Ascending aorta (tissue), 2 donors: ENCODE measurements around the gene KRT3. TPM values are rescaled to one million over a fixed set of nuclear protein-coding genes. Genes with fewer than 3 reads are reported as not detected.

Experiments
- DNase-seq, 2 donors: peaks; one replicate each; pipeline ENCODE4 v3.0.0-alpha.2; 2019; ENCODE audit warnings: low spot score in 2 of 2
- H3K27ac ChIP-seq, 2 donors: fragments of 200-600 bp; sonication (generic); one replicate each; pipeline ENCODE4 v1.5.1; 2016 to 2017; ENCODE audit warnings: mild to moderate bottlenecking in 1 of 2
- H3K27me3 ChIP-seq: fragments of 200-600 bp; sonication (generic); one replicate; pipeline ENCODE4 v1.5.1; 2017
- H3K36me3 ChIP-seq, 2 donors: fragments of 200-600 bp; sonication (generic); one replicate each; pipeline ENCODE4 v1.5.1; 2016
- H3K4me1 ChIP-seq, 2 donors: fragments of 200-600 bp; sonication (generic); one replicate each; pipeline ENCODE4 v1.5.1; 2016 to 2017; ENCODE audit warnings: mild to moderate bottlenecking in 1 of 2
- H3K4me3 ChIP-seq, 2 donors: fragments of 200-600 bp; sonication (generic); one replicate each; pipeline ENCODE4 v1.5.1; 2016 to 2017; ENCODE audit warnings: mild to moderate bottlenecking in 1 of 2
- H3K9me3 ChIP-seq, 2 donors: fragments of 200-600 bp; sonication (generic); one replicate each; pipeline ENCODE4 v1.5.1; 2016
- intact Hi-C: fragments of 100-400 bp; cut with DNase I; formaldehyde crosslinking; loops from one replicate; pipeline ENCODE4 v1.15.1; 2023
- total RNA-seq: library from RNA; depleted of rRNA; stranded (reverse); fragments of >200 nt; gene quantifications from one replicate; pipeline ENCODE4 v1.1.0, GENCODE V29; 2016
- TF ChIP-seq, protein P1 (sequence below), 3 experiments: fragments of 200-600 bp in 2 of 3; fragments of 450-650 bp in 1 of 3; sonication (generic) in 2 of 3; IDR thresholded peaks; one replicate each; pipeline ENCODE4 v1.5.1; 2016 to 2019; ENCODE audit warnings: antibody characterized with exemption in 3 of 3, mild to moderate bottlenecking in 1 of 3, moderate library complexity in 1 of 3

The KRT3 gene
- total RNA-seq, 1 donor from 2014 or later: not detected

DNA sequence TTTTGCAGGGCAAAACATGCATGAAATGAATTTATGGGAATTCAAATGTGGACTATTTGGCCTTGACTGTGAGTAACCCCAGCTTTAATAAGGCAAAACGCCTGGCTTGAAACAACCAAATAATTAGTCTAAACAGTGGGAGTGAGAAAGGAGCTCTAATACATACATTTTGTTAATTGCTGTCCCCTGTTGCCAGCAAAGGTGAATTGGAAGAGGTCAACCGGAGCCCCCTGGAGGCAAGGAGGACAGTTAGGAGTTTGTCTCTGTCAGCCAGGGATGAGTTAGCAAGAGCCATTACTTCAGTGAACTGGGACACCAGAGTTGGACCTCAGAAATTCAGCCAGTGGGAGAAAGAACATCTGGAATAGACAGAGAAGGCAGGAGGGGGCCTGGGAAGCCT, 36.2 kb downstream of the KRT3 start:
- TF ChIP-seq, protein P1, sequence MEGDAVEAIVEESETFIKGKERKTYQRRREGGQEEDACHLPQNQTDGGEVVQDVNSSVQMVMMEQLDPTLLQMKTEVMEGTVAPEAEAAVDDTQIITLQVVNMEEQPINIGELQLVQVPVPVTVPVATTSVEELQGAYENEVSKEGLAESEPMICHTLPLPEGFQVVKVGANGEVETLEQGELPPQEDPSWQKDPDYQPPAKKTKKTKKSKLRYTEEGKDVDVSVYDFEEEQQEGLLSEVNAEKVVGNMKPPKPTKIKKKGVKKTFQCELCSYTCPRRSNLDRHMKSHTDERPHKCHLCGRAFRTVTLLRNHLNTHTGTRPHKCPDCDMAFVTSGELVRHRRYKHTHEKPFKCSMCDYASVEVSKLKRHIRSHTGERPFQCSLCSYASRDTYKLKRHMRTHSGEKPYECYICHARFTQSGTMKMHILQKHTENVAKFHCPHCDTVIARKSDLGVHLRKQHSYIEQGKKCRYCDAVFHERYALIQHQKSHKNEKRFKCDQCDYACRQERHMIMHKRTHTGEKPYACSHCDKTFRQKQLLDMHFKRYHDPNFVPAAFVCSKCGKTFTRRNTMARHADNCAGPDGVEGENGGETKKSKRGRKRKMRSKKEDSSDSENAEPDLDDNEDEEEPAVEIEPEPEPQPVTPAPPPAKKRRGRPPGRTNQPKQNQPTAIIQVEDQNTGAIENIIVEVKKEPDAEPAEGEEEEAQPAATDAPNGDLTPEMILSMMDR (IDR thresholded peaks at IDR 0.05): no peak
- Histone ChIP-seq H3K4me1 (no peaks in the 10 kb centered on the region), H3K9me3 (peaks cover 0 to 4% of the 10 kb centered on the region in 2 donors), H3K27me3 (no peaks in the 10 kb centered on the region), H3K4me3 (no peak overlapping the region), H3K36me3 (no peaks in the 10 kb centered on the region), H3K27ac (no peak overlapping the region)
- intact Hi-C loops: no loop called here
- DNase-seq: no peak

DNA sequence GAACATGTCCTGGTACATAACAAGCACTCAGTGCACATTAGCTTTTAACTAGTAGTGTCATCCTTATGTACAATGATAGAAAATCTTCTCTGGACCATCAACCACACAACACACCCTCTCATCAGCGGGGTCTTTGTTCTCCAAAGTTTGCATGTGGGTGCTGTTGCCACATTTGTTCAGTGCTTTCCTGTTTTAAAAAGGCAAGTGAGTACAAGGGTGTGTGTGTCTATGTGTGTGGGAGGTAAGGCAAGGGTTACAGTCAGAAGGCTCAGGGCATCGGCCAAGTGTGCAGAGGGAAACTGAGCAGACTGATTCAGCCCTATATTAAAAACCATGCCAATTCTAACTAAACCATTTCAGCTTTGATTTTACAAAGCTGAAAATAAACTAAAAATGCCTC, 36.7 kb downstream of the KRT3 start:
- no peaks in the 10 kb centered on the region for H3K27me3 ChIP-seq
- intact Hi-C loops: no loop called here
- TF ChIP-seq, protein P1 (IDR thresholded peaks at IDR 0.05): no peak
- no peak overlapping the region for H3K4me3 ChIP-seq
- H3K27ac ChIP-seq: no peak overlapping the region
- no peaks in the 10 kb centered on the region for H3K4me1 ChIP-seq
- no peak for DNase-seq
- no peaks in the 10 kb centered on the region for H3K36me3 ChIP-seq
- H3K9me3 ChIP-seq: peaks cover 0 to 4% of the 10 kb centered on the region in 2 donors

DNA sequence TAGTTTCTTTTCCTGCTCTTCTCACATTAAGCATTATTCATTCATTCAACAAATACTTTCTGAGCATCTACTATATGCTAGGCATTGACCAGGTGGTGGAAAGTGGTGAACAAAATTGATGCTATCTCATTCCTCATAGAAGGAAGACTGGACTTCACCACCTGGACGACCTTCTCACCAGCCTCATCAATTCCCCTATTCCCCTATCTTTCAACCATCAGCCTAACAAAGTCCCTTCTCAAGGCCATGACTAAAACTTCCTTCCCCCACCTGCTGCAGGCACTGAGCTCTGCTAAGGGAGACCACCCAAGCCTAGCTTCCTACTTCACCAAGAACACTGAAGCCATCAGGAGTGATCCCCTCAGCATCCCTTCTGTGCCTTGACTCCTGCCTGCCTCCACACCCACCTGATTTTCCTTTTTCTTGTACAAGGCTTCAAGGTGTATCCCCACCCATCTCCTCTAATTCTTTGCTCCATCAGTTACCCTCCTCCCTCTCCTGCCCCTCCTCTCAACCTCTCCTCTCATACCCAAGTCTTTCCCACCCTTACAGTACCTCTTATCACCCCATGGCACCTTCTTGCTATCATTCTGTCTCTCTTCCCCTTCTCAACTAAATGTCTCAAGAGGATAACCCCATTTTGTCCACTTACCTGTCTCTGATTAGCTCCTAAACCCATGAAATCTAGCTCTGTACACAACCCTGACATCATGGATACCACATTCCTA, 38.3 kb downstream of the KRT3 start:
- H3K27me3 ChIP-seq: no peaks in the 10 kb centered on the region
- TF ChIP-seq, protein P1 (IDR thresholded peaks at IDR 0.05): no peak
- H3K27ac ChIP-seq: no peak overlapping the region
- no peaks in the 10 kb centered on the region for H3K36me3 ChIP-seq
- peaks cover 0 to 4% of the 10 kb centered on the region in 2 donors for H3K9me3 ChIP-seq
- H3K4me1 ChIP-seq: no peaks in the 10 kb centered on the region
- DNase-seq: no peak
- intact Hi-C loops: no loop called here
- no peak overlapping the region for H3K4me3 ChIP-seq

GRCh38 chr12:52756281-52756960, 39.5 kb downstream of the KRT3 start:
- TF ChIP-seq, protein P1 (IDR thresholded peaks at IDR 0.05): no peak
- Histone ChIP-seq H3K36me3 (no peaks in the 10 kb centered on the region), H3K27ac (no peak overlapping the region), H3K4me1 (no peaks in the 10 kb centered on the region), H3K4me3 (no peak overlapping the region), H3K9me3 (peaks cover 0 to 4% of the 10 kb centered on the region in 2 donors), H3K27me3 (no peaks in the 10 kb centered on the region)
- intact Hi-C loops: no loop called here
- DNase-seq: no peak

DNA sequence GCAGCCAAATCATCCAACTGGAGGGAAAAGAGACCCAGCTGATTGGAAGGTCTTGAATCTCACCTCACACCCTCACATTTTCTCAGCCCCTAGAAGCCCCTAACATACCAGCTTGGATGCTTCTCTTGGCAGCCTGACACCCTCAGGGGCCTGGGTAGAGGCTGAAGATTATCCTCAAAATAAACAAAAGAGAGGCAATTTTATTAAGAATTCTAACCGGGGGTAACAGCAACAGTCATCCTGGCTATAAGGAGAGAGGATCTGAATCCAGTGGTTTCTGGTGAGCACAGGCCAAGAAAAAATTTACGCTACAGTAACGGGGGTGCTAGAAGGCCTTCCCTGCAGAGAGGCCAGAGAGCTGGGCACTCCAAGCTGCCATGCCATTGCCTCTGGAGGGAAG, 40.4 kb downstream of the KRT3 start:
- intact Hi-C loops: no loop called here
- peaks cover 0 to 4% of the 10 kb centered on the region in 2 donors for H3K9me3 ChIP-seq
- no peaks in the 10 kb centered on the region for H3K4me1 ChIP-seq
- no peak overlapping the region for H3K27ac ChIP-seq
- H3K4me3 ChIP-seq: no peak overlapping the region
- TF ChIP-seq, protein P1 (IDR thresholded peaks at IDR 0.05): no peak
- no peaks in the 10 kb centered on the region for H3K36me3 ChIP-seq
- DNase-seq: no peak
- H3K27me3 ChIP-seq: no peaks in the 10 kb centered on the region
